Ovary (tissue), 3 donors: ENCODE results near the gene COASY.

Experiments
- EP300 ChIP-seq: sonication (generic); formaldehyde crosslinking; IDR thresholded peaks from one replicate; pipeline ENCODE4 v1.6.1; 2017; ENCODE audit warnings: antibody characterized with exemption
- POLR2A ChIP-seq: fragments of 450-650 bp; IDR thresholded peaks from one replicate; pipeline ENCODE4 v1.6.1; 2017; ENCODE audit warnings: antibody characterized with exemption, mild to moderate bottlenecking, moderate library complexity
- TF ChIP-seq, protein P1 (sequence below), 3 donors: fragments of 450-650 bp in 2 of 3; fragments of 200-600 bp in 1 of 3; IDR thresholded peaks; one replicate each; pipeline versions ENCODE4 v1.5.1 to v1.8.0; 2016 to 2022; ENCODE audit warnings: antibody characterized with exemption in 3 of 3, mild to moderate bottlenecking in 1 of 3
- donor health status: DM: no; HTN: no; CAD: no.

DNA sequence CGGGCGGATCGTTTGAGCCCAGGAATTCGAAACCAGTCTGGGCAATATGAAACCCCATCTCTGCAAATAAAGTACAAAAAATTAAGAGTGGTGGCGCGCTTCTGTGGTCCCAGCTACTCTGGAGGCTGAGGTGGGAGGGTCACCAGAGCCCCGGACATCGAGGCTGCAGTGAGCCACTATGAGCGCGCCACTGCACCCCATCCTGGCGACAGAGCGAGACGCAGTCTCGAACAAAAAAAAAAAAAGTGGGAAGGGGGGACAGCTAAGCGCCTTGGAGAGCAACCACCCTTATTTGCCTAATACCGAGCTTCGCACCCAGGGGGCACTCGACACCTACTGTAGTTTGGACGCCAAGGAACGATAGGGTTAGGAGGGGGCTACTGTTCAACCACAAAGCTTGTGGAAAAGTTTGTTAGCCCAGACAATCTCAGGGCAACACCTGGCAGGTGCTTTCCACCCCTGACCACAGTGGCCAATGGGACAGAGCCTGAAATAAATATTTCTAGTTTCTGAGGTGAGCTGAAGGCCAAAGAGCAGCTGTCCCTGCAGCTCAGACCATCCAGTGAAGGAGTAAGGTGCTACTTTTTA is 16.4 kb downstream of the COASY start:
- TF ChIP-seq, protein P1, sequence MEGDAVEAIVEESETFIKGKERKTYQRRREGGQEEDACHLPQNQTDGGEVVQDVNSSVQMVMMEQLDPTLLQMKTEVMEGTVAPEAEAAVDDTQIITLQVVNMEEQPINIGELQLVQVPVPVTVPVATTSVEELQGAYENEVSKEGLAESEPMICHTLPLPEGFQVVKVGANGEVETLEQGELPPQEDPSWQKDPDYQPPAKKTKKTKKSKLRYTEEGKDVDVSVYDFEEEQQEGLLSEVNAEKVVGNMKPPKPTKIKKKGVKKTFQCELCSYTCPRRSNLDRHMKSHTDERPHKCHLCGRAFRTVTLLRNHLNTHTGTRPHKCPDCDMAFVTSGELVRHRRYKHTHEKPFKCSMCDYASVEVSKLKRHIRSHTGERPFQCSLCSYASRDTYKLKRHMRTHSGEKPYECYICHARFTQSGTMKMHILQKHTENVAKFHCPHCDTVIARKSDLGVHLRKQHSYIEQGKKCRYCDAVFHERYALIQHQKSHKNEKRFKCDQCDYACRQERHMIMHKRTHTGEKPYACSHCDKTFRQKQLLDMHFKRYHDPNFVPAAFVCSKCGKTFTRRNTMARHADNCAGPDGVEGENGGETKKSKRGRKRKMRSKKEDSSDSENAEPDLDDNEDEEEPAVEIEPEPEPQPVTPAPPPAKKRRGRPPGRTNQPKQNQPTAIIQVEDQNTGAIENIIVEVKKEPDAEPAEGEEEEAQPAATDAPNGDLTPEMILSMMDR (IDR thresholded peaks at IDR 0.05) = peak in 2 of 3 donors; percentile 70 to 72
- TF ChIP-seq POLR2A = no peak
- no peak for TF ChIP-seq EP300
